Measurements from ENCODE around the gene RAPGEF3.

Gene RAPGEF3, protein sequence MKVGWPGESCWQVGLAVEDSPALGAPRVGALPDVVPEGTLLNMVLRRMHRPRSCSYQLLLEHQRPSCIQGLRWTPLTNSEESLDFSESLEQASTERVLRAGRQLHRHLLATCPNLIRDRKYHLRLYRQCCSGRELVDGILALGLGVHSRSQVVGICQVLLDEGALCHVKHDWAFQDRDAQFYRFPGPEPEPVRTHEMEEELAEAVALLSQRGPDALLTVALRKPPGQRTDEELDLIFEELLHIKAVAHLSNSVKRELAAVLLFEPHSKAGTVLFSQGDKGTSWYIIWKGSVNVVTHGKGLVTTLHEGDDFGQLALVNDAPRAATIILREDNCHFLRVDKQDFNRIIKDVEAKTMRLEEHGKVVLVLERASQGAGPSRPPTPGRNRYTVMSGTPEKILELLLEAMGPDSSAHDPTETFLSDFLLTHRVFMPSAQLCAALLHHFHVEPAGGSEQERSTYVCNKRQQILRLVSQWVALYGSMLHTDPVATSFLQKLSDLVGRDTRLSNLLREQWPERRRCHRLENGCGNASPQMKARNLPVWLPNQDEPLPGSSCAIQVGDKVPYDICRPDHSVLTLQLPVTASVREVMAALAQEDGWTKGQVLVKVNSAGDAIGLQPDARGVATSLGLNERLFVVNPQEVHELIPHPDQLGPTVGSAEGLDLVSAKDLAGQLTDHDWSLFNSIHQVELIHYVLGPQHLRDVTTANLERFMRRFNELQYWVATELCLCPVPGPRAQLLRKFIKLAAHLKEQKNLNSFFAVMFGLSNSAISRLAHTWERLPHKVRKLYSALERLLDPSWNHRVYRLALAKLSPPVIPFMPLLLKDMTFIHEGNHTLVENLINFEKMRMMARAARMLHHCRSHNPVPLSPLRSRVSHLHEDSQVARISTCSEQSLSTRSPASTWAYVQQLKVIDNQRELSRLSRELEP

DNA sequence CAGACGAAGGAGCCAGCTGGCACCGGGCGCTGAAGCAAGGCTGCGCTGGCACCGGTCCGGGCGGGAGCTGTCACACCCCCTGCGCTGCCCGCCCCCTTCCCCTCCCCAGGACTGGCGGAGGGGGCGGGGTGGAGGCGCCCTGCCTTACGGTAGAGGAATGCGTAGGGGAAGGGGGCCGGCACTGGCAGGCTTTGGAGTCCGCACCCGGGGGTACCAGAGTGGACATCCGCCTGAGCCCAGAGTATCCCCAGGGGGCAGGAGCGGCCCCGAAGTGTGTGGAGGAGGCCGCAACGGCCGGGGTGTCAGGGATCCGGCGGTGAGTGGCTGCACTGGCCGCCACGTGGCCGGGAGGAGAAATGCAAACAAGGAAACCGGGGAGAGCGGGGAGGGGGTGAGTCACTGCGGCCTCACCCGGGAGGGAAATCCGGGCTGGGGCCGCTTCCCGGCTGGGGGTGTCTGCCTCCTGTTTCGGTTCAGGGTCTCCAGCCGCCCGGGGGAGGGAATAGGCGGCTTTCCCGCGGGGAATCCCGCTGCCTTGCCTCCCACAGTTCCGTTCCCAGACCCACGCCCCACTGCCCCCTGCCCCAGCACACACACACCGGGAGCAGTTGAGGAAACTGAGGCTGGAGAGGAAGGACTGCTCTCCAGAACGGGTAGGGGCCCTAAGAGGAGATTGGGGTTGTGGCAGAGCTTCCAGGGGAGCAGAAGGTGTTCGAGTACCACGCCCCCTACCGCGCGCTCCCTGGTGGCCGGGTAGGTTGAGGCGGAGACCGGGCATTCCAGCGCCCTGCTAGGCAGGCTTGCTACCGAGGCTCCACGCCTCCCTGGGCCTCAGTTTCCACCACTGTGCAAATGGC lies at the start of gene RAPGEF3:
RAPGEF3 (minus strand) TSS at position 47 of the 857 bp plus-strand sequence. CDS start 324 bp downstream, outside the sequence.
- DNase-seq (ENCODE audit: low read depth) = peak; percentile 92

DNA sequence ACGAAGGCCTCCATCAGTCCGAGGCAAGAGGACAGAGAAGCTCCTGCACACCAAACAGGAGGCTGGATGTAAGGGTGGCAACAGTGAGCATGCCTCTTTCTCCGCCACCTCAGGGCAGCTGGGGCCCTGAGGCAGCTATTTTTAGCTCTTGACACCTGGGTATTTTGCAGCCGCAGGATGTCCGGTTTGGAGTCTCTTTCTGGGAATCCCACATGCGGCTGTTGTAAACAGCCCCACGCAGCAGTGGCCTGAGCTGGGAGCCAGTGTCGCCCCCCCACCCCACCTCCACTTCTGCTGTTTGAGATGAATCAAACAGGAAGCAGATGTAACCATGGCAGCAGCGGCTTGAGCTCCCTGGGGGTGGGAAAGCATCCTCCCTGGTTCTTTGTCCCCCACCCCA lies 49.4 kb upstream of the RAPGEF3 start:
- DNase-seq (ENCODE audit: low read depth) = peak; percentile 45

DNA sequence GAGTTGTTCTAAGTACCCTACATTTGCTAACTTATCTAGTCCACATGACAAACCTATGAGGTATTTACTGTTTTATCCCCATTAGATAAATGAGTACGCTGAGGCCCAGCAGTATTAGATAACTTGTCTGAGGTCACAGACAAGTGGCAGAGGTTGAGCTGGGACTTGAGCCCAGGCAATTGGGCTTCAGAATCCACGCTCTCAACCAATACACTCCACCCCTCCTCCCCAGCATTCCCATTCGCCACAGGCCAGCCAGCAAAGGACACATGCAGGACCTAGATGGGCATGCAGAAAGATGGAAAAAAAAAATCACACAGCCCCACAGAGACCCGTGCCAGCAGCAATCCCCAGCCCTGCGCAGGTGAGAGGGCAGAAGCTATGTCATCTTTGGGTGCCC lies 48.7 kb upstream of the RAPGEF3 start:
- DNase-seq (ENCODE audit: low read depth) = no peak

DNA sequence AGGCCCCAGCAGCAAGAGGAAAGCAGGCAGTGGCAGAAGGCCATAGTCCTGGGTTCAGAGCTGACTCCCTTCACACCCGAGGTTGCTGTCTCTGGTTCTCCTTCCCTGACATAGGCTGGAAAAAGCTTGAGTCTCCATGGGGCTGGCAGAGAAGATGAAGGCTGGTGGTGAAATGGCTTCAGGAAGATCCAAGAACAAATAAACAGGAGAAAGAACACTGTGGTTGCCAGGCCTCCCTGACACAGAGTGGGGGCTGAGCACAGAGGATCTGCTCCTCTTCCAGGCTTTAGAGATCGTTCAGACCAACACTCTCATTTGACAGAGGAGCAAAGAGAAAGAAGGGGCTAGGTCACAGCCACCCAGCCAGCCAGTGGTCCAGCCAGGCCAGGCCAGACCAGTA lies 46.7 kb upstream of the RAPGEF3 start:
- DNase-seq (ENCODE audit: low read depth) = no peak

DNA sequence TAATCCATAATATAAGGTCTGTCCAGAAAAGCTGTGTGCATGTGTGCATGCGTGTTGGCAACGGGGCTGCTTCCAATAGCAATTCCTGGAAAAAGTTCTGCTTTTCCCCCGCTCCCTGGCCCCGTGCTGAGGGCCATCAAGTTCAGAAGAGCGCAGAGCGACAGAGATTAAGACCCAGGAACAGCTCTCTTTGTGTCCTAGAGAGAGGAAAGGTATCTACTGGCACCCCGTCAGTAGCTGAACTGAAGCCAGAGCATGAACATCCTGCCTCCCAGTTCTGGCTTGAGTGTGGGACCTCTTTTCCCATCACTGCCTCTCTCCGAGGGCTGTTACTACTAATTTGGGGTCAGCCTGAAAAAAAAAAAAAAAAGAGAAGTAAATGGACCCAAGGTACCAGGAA lies 45.5 kb upstream of the RAPGEF3 start:
- no peak for DNase-seq (ENCODE audit: low read depth)

DNA sequence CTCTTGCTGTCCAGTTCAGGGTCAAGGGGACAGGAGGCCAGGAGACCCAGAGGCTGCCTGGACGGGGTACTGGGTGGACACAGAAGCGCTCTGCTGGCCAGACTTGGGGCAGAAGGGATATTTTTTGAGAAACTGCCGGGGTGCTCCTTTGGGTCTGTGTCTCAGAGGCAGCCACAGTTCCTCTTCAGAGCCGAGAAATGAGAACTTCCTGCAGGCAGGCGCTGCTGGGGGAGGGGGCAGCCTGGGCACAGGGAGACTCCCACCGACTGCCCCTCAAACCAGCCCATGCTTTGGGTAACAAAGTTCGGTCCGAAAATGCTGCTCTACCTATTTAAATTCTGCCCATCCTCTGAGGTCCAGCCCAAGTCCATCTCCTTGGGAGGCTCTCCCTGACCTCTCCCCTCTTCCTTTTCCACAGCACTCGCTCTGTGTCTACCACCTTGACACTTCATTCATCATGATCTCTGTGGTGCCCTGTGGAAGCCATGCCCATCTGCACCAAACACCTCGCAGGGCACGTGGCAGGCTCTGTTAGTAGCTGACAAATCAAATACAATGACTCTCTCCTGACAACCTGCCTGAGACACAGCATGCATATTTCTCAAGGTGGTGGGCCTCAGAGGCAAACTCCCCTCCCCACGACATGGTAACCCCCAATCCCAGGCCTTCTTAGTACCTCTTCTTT lies 44.7 kb upstream of the RAPGEF3 start:
- no peak for DNase-seq (ENCODE audit: low read depth)

DNA sequence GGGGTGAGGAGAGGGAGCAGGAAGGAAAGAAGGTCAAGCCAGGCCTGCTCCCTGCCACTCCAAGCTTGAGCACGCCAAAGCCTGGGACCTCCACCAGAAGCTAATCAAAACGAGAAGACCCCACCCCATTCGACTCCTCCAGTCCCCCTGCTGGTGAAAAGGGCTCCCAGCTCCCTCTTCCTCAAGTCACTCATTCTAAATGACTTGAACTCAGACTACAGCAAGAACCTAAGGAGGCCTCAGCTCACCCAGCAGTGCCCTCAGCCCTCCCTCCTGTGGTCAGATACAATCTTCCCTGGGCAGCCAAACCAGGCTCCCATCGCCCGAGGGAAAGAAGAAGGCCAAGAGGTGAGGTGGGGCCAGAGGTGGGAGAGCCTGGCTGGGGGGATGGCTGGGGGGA lies 43.6 kb upstream of the RAPGEF3 start:
- no peak for DNase-seq (ENCODE audit: low read depth)

DNA sequence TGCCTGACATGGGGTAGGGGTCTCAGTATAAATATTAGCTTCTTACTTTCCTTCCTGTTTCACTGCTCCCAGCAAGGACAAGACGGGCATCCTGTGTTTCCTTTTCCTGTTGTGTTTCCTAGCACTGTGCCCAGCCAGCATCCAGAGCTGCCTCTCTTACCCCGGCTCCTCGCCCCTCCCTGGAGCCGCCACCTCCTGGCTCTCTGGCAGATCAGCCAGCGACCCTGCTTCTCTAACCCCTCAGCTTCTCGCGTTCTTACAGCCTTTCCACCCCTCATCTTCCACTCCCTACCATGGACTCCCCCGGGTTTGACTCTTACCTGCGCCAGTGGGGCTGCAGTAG lies 43.2 kb upstream of the RAPGEF3 start:
- no peak for DNase-seq (ENCODE audit: low read depth)

DNA sequence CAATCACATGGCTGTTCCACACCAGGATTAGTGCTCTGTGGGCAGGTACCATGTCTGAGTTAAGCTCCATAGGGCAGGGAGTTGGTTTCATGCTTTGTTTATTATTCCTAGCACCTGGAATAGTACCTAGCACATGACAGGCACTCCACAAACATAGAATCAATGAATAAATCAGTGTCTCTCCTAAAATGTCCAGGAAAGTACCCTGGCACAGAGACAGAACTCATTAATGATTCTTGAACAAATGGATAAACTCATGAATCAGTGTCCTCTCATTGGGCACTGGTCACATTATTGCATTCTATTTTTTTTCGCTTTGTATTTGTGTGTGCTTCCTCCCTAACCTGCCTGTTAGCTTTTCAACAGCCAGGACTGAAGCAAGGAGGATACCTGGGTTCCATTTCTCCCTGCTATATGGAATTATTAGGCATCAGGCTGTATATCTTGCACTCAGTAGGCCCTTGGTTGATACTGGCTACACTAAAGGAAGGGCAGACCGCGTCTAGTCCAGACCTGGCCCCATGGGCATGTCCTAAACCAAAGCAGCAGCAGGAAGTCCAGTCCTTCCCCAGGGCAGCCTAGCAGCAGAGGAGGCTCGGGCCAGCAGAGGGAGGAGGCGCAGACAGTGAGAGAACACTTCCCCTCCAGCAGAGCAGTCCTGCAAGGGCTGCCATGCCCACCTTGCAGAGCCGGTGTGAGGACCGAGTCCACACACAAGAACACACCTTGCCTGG lies 42.7 kb upstream of the RAPGEF3 start:
- DNase-seq (ENCODE audit: low read depth) = no peak

DNA sequence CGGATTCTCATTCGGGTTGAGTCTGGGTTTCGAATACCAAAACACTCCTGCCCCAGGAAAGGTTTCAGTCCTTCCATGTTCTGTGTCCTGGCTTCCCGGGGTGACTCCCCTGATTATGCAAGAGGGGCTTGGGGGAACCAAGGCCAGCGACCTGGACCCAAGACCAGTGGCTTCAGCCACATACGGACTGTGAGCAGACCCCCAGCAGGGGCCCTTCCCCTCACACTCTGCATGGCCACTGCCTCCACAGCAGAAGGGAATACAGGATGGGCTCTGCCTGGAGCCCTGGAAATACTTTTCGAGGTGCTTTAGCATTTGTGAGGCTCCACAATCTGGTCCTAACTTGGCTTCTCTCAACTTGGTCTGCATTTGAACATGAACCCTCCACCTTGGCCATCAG lies 41.9 kb upstream of the RAPGEF3 start:
- DNase-seq (ENCODE audit: low read depth) = no peak

DNA sequence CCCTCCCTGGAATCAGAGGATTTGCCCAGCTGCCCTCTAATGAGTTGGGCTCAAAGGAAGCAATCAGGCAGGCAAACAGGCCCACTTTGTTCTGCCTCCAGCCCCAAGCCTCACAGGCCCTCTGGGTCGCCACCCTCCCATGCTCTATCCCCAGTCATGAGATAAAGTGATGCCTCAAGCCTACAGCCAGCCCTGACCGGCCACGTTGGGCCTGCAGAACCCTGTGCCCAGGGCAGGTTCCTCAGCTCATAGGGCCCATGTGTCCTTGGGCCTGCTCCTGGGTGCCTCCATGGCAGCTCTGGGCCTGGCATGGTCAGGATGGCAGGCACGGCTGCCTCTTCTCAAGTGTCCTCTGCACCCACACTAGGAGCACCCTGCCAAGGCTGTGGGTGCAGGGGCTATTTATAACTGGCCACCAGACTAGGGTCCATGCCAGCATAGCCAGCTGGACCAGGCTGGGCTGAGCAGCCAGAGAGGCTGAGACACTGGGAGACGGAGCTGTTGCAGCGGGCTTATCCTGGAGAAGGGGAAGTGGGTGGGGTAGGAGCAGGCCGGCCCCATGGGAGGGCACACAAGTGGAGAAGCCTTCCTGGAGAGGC lies 40.8 kb upstream of the RAPGEF3 start:
- no peak for DNase-seq (ENCODE audit: low read depth)

DNA sequence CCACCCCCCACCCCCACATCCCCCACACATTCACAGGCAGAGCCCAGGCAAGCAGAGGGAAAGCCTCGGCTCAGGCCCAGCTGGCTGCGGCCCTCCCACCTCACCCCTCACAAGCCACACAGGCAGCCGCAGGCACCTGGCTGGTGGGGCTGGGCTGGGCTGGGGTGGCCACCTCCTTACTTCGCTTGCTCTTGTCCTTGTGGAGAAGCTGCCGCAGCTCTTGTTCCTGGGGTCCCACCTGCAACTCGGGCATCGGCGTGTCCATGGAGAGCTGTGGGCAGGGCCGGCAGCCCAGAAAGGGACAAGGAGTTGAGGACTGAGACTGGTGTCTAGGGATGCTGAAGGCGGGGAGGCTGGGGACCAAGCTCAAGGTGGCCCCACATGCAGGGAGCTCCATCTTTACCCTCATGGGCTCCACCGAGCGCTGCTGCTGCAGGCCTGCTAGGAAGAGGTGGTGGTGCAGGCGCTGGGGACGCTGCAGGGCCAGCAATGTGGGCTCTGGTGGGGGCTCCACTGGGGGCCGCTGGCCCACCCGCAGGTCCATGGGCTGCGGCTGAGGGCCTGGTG lies 39.8 kb upstream of the RAPGEF3 start:
- DNase-seq (ENCODE audit: low read depth) = no peak

DNA sequence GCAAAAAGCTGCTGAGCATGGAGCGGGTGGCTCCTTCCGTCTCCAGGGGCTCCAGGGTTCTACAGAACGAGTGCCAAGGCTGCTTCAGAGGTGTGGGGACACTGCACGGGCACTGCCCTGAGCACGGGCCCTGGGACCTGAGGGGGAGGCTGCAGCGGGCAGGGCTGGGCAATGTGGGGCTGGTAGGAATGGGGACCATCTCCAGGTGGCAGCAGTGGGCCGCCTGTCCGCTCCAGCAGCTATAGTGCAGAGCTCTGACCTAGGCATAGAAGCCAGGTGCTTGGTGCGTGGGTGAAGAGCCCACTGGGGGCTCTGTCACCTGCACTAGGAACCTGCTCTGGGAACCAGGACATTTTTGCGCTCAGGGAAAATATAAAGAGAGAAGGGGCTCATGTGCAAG lies 38.8 kb upstream of the RAPGEF3 start:
- peak; percentile 39 for DNase-seq (ENCODE audit: low read depth)

DNA sequence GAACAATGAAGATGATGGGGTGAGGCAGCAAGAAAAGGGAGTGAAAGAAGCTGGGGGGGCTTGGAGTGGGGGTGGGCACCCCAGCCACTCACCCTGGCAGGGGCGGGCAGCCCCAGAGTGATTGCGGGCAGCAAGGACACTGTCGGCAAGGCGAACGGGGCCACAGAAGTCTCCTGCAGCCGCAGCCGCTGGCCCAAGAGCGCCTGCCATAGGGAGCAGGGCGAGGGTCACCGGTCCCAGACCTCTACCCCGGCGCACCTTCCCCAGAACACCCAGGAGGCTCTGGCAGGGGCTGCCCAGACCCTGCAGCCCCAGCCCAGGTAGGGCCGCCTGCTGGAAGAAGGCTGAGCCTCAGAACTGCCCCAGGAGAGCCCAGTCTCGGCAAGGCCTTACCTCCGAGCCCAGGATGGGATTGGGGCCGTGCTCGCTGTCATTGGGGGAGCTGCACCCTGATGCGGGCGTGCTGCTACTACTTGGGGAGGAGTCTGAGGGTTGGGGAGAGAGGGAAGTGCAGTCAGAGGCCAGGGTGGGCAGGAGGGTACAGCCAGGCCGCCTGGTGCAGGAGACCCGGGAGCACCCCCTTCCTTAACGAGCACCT lies 37.2 kb upstream of the RAPGEF3 start:
- DNase-seq (ENCODE audit: low read depth) = no peak

DNA sequence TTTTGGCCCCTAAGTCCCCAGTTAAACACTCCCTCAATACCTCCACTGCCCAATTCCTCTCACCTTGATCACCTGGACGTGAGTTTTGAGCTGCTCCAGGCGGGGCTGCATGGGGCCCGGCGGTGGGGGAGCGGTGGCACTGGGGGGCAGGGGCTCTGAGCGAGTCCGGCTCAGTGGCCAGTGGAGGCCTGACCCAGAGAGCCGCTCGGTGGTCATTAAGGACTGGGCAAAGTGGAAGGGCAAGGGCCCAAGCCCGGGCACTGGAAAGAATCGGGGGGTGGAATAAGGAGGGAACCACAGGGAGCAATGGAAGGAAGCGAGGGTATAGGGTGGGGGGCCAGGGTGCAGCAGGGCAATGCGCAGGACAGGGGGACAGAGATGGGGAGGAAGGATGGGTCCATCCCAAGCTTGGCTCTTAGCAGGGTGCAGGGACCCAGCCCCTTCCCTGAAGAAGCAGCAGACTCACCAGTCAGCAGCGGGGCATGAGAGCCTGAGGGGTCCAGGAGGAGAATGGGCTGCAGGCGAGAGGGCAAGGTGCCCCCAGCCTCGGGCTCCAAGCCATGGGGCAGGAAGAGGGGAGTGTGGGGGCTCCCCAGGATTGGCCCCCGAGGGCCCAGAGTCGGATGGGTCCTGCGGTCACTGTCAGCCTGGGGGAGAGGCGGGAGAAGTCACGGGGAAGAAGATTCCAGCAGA lies 36.6 kb upstream of the RAPGEF3 start:
- DNase-seq (ENCODE audit: low read depth) = no peak

DNA sequence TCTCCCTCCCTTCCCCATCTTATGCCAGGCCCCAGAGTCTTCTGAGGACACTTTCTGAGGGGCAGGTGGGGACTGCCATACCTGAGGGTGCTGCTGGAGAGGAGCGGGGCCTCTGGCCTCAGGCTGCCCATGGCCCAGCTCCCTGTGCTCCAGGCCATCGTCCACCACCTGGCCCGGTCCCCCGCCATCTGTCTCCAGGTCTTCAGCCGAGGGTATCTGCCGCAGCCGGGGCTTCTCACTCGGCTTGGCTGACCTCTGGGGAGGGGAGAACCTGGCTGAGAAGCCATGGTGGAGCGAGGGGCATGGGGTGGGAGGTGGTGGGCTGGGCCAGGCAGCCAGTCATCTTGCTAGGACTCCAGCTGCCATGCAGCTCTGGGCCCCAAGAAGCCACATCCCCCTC lies 36.0 kb upstream of the RAPGEF3 start:
- DNase-seq (ENCODE audit: low read depth) = no peak

DNA sequence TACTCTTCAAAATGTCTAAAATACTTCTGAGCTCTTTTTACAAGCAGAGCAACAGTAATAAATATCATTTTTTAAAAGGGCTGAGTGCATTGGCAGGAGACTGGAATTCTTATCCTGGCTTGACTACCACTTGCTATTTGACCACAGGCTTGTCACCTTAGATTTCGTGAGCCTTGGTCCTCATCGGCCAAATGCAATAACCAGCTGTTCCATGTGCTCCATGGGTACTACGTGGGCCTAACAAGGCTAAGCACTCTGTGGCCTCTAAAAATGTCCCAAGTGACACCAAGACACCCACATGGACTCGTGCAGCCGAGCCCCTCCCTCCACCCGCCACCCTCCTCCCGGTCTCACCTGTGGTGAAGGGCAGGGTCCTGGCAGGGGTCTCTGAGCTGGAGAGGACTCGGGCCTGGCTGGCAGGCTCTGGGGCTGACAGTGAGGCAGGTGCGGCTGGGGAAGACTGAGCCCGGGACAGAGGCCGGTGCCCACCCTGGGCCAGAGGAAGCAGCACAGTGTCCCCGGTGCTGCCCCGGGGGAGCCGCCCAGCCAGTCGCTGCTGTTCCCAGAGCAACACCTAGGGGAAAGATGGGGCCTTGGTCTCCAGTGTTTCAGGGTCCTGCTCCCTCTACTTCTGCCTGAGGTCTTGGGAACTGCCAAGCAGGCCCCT lies 34.5 kb upstream of the RAPGEF3 start:
- no peak for DNase-seq (ENCODE audit: low read depth)

DNA sequence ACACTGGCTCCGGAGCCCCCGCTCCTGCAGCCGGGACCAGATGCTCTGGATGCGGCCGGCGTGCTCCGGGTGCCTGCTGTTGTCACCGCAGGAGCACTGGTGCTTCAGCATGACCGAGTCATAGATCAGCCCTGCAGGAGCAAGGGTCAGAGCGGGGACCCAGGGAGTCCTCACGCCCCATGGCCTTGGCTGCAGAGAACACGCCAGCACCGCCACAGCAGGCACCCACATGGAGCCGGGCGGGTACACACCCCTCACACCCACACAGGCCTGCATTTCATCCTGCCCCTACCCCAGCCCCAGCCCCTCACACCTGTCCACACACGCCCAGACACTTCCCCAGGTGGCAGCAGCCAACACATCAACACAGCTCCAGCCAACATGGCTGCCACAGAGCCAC lies 33.2 kb upstream of the RAPGEF3 start:
- no peak for DNase-seq (ENCODE audit: low read depth)

DNA sequence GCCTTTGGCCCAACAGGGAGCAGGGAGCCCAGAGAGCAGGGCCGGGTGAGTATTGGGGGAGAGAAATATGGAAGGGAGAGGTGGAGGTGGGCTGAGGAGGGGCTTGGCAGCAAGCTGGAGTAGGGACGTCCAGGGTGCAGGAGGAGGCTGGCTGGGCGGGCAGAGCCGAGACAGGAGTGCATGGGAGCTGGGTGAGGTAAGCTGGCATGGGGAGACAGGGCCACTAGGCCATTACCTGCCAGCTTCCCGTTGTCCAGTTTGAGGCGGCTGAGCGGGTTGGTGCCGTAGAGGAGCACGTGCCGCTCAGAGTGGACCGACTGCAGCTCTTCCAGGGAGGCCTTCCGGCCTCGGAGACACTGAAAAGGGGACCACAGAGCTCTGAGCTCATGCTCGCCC lies 32.7 kb upstream of the RAPGEF3 start:
- DNase-seq (ENCODE audit: low read depth) = no peak
